ENCODE results near the gene KCNK6.

The KCNK6 gene

DNA sequence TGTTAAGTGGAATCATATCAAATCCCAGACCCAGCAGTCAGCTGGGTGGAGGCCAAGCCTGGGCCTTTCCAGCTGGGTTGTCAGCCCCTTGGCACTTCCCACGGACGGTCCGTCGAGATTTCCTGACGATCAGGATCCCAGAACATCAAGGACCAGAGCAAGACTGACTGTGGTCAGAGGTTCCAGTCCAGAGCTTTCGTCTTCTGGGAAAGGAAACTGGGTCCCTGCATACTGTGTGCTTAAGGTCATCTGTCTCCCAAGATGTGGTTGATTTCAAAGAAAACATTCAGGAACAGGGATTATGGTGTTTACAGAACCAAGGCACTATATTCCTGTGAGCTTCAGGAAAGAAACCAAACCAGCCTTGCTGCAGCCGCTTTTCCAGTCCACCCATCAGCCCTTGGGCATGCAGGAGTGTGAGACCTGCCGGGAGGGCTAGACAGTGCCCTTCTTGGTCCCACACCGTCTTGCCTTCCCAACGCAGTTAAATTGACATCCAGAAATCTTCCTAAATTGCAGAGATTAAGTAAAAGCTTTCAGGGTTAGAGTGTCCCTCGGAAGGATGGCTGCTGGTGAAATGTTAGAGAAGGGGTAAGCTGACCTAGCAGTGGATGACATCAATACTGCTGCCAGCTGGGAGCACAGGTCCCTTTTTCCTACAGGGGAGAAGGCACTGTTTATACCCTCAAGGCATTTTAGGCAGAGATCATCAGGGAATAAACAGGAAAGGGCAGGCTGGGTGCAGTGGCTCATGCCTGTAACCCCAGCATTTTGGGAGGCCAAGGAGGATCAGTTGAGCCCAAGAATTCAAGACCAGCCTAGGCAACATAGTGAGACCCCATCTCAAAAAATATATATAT lies 20.6 kb upstream of the KCNK6 start:
- no peak for DNase-seq
- peak overlapping the region; percentile 6 to 22 for H3K27ac ChIP-seq

DNA sequence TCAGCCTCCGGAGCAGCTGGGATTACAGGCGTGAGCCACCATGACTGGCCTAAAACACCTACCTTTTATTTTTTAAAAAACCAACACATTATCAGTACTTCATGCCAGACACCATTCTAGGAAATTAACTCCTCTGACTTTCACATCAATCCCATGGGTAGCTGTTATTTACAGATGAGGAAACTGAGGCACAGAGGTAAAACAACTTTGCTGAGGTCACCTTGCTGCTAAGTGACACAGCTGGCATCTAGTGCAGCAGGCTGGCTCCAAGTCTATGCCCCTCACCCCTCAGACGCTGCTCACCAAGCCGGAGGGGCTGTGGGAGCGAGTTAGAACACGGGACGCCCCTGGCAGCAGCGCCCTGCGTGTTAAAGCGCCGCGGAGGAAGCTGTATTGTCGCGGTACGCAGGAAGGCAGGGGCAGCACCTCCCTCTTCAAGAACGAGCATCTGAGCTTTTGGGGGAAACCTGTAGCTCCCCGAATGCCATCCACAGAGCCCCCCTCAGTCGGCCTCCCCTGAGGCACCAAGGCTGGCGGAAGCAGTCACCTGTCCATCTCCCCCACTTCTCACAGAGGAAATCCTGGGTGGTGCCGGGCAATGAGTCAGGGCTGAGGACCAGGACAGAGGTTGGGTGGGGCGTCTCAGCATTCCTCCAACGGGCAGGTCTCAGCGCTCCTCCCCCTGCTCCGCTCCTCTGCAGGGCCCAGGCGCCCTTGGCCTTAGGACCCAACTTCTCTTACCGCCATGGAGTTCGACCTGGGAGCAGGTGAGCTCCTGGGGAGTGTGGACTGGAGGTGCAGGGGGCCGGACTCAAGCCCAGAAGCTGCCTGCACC lies 15.9 kb upstream of the KCNK6 start, which contains the start of gene C19orf33:
Gene C19orf33, plus strand, starts transcription at position 735 of the 835 bp plus-strand sequence. Its CDS starts 11 bp downstream, at position 746.
- H3K27me3 ChIP-seq, result no peaks in the 10 kb centered on the region
- DNase-seq, result no peak
- H3K4me1 ChIP-seq, result no peaks in the 10 kb centered on the region
- H3K4me3 ChIP-seq, result no peak within 1 kb of the TSS
- no peak within 1 kb of the TSS for H3K27ac ChIP-seq
- H3K9me3 ChIP-seq, result no peaks in the 10 kb centered on the region
- intact Hi-C loops (cut with DNase I; ENCODE audit: low total_unique reads), result no loop called here
- TF ChIP-seq, protein P1, sequence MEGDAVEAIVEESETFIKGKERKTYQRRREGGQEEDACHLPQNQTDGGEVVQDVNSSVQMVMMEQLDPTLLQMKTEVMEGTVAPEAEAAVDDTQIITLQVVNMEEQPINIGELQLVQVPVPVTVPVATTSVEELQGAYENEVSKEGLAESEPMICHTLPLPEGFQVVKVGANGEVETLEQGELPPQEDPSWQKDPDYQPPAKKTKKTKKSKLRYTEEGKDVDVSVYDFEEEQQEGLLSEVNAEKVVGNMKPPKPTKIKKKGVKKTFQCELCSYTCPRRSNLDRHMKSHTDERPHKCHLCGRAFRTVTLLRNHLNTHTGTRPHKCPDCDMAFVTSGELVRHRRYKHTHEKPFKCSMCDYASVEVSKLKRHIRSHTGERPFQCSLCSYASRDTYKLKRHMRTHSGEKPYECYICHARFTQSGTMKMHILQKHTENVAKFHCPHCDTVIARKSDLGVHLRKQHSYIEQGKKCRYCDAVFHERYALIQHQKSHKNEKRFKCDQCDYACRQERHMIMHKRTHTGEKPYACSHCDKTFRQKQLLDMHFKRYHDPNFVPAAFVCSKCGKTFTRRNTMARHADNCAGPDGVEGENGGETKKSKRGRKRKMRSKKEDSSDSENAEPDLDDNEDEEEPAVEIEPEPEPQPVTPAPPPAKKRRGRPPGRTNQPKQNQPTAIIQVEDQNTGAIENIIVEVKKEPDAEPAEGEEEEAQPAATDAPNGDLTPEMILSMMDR (IDR thresholded peaks at IDR 0.05), result no peak
- H3K36me3 ChIP-seq, result peaks cover 16 to 51% (median 23%) of the 10 kb centered on the region in 3 donors

More for the DNA sequence above, 20.6 kb upstream of the KCNK6 start:
- Histone ChIP-seq H3K36me3 (peaks cover 0 to 6% (median 0%) of the 10 kb centered on the region in 3 donors), H3K4me1 (no peaks in the 10 kb centered on the region), H3K9me3 (no peaks in the 10 kb centered on the region), H3K4me3 (no peak overlapping the region), H3K27me3 (no peaks in the 10 kb centered on the region)
- intact Hi-C loops (cut with DNase I; ENCODE audit: low total_unique reads), result no loop called here
- TF ChIP-seq, protein P1 (IDR thresholded peaks at IDR 0.05), result no peak

- TF ChIP-seq, protein P1 (IDR thresholded peaks at IDR 0.05), result no peak
- Histone ChIP-seq H3K4me1 (no peaks in the 10 kb centered on the region), H3K27ac (no peak overlapping the region), H3K27me3 (no peaks in the 10 kb centered on the region), H3K9me3 (no peaks in the 10 kb centered on the region), H3K4me3 (no peak overlapping the region), H3K36me3 (peaks cover 22 to 58% (median 27%) of the 10 kb centered on the region in 3 donors)
- DNase-seq, result no peak
- intact Hi-C loops (cut with DNase I; ENCODE audit: low total_unique reads), result no loop called here
Observed at GRCh38 chr19:38304352-38304865, 15.2 kb upstream of the KCNK6 start.

DNA sequence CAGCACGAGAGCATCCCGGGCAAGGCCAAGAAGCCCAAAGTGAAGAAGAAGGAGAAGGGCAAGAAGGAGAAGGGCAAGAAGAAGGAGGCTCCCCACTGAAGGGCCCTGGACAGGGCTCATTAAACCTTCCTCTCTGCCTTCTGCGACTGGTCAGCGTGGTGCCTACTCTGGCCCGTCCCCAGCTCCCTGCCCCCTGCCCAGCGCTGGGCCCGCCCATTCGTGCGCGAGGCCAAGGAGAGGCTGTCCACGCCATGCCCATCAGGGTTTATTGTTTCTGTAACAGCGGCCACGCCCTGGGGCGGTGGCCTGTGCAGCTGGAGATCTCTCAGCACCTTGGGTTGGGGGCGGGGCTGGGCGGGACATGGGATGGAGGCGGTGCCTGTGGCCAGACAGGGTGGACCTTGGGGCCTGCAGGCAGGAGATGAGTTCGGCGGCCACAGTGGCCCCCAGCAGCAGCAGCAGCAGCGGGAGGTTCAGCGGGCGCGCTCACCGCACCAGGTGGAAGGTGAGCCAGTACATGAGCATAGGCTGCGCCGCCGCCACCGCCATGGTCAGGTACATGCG lies 14.7 kb upstream of the KCNK6 start:
- no peaks in the 10 kb centered on the region for H3K9me3 ChIP-seq
- DNase-seq, result no peak
- no peaks in the 10 kb centered on the region for H3K27me3 ChIP-seq
- no peak overlapping the region for H3K27ac ChIP-seq
- no peak overlapping the region for H3K4me3 ChIP-seq
- intact Hi-C loops (cut with DNase I; ENCODE audit: low total_unique reads), result no loop called here
- peaks cover 23 to 61% (median 27%) of the 10 kb centered on the region in 3 donors for H3K36me3 ChIP-seq
- H3K4me1 ChIP-seq, result no peaks in the 10 kb centered on the region
- TF ChIP-seq, protein P1 (IDR thresholded peaks at IDR 0.05), result no peak

DNA sequence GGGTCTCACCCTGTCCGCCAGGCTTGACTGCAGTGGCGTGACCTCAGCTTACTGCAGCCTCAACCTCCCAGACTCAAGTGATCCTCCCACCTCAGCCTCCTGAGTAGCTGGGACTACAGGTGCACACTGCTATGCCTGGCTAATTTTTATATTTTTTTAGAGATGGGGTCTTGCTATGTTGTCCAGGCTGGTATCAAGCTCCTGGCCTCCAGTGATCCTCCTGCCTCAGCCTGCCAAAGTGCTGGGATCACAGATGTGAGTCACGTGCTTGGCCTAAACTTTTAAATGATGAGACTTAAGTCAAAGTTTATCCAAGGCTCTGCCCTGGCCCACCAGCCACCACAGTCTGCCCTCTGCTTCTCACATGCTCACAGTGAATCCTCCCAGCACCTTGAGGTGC lies 13.4 kb upstream of the KCNK6 start:
- DNase-seq, result no peak
- no peak overlapping the region for H3K27ac ChIP-seq
- no peaks in the 10 kb centered on the region for H3K4me1 ChIP-seq
- peaks cover 23 to 65% (median 27%) of the 10 kb centered on the region in 3 donors for H3K36me3 ChIP-seq
- no peaks in the 10 kb centered on the region for H3K9me3 ChIP-seq
- intact Hi-C loops (cut with DNase I; ENCODE audit: low total_unique reads), result no loop called here
- TF ChIP-seq, protein P1 (IDR thresholded peaks at IDR 0.05), result no peak
- H3K27me3 ChIP-seq, result no peaks in the 10 kb centered on the region
- H3K4me3 ChIP-seq, result no peak overlapping the region

Measured in tibial artery (tissue), 4 donors.